T47D (cell line): ENCODE measurements around the gene EDEM1.

Experiments used
- DNase-seq, 2 experiments: peaks; one replicate each; pipeline versions ENCODE4 v3.0.0 to v3.0.0-alpha.2; 2011 to 2012; ENCODE audit warnings: low read depth in 1 of 2, low spot score in 1 of 2
- JUND ChIP-seq: IDR thresholded peaks from 2 replicates; pipeline ENCODE4 v1.6.1; 2012; ENCODE audit warnings: low read depth
- in situ Hi-C: cut with HindIII; loops from 2 replicates; pipeline ENCODE4 v1.10.0; 2016; ENCODE audit warnings: low sequenced_read_pairs, low pct_unique_long_range_greater_than_20kb

Gene EDEM1

DNA sequence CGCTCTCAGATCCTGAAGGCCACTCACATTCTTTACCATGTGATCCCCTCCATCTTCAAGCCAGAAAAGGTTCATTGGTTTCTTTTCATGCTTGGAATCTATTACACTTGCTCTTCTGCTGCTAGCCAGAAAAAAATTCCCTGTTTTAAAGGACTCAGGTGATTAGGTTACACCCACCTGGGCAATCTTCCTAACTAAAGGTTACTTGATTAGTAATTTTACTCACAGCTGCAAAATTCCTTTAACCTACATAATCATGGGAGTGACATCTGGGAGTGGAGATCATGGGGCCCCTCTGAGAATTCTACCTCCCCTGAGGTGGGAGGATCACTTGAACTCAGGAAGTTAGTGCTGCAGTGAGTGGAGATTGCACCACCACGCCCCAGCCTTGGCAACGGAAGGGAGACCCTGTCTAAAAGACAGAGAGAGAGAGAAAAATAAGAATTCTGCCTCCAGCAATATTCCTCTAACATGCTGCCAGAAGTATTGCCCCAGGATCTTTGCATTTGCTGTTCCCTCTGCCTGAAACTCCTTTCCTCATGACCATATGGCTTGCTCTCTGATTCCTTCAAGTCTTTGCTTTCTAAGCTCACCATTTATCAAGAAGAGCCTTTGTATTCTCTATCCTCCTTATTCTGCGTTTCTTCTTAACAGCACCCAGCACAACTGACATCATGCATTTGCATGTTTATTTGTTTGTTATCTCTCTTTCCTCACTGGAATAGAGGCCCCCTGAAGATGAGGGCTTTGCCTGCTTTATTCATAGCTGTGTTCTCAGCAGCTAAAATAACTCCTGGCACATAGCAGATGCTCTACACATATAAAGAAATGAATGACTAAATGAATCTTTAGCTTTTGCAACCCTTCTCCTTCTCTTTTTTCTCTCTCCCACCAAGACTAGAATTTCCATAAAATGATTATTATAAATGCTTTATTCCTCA is 68.2 kb downstream of the EDEM1 start:
- no peak for TF ChIP-seq JUND
- no peak for DNase-seq
- in situ Hi-C loops: no loop called here

DNA sequence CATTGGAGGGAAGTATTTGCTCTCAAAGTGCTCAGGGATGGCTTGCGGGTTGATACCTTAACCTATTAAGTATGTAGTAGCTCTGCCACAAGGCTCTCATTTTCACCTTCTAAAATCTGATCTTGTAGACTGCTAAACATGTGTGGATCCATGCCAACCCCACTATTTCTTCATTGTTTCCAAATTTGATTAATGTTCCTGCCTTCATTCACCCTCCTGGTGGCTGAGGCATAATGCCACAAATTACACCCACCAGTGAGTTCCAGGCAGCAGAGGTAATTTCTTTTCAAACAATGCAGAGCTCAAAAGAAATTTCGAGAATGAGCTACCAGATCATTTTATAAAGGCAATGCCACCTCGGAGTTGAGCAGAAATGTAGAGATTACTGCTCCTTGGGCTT is 71.0 kb downstream of the EDEM1 start:
- no peak for DNase-seq
- in situ Hi-C loops: no loop called here
- no peak for TF ChIP-seq JUND

DNA sequence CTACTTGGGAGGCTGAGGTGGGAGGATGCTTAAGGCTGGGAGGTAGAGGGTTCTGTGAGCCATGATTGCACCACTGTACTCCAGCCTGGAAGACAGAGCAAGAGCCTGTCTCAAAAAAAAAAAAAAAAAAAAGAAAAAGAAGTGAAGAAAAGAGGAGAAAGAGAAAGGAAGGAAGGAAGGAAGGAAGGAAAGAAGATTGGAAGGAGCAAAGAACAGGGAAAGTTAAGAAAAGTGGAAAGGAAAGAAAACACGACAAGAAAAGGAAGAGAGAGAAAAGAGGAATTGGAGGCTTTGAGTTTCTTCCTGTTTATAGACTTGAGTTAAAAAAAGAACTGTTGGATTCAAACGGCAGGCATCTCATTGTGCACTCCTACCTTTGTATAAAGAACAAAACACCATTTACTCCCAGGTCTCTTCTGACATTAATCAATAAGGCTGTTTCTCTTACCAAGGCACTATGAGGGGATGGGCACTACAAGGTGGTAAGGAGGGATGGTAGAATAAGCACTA is 73.5 kb downstream of the EDEM1 start:
- no peak for TF ChIP-seq JUND
- in situ Hi-C loops: no loop called here

DNA sequence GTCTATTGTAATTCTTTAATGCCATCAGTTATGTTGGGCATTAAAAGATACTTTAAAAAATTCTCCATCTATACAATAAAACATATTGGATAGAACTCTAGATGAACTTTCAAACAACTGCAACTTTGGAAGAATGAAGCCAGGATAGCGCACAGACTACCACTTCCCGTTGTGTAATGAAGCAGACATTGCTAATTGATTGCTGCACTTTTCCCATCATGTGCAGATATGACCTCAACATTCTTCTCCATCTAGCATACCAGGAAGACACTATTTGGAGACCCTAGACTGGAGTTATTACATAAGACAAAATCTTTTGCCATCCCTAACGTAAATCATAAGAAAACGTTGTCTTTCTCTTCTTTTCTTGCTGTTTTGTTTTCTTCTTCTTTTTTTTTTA is 75.0 kb downstream of the EDEM1 start:
- in situ Hi-C loops: no loop called here
- no peak for DNase-seq
- TF ChIP-seq JUND: no peak

More for the DNA sequence above, 73.5 kb downstream of the EDEM1 start:
- no peak for DNase-seq

DNA sequence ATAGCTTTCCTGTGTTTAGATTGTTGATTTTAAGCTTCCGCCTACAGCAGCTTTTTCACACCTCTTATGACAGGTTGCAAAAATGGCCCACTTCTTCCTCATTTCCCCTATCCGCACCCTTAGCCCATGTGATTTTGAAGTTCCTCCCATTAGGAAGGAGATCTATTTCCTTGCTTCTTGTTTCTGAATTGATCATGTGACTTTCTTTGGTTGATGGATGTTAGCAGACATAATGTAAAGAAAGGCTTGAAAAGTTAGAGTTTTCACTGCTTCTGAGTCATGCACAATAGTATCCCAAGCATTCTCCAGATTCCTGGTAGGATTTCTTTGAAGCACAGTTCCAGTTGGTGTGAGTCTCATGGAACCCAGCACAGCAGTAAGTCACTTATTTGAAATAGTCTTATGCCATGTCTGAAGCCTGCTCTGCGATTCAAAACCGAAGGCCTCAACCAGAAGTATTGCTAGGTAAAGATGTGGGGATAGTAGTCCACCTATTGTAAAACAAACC is 76.6 kb downstream of the EDEM1 start:
- no peak for DNase-seq
- no peak for TF ChIP-seq JUND
- in situ Hi-C loops: no loop called here

DNA sequence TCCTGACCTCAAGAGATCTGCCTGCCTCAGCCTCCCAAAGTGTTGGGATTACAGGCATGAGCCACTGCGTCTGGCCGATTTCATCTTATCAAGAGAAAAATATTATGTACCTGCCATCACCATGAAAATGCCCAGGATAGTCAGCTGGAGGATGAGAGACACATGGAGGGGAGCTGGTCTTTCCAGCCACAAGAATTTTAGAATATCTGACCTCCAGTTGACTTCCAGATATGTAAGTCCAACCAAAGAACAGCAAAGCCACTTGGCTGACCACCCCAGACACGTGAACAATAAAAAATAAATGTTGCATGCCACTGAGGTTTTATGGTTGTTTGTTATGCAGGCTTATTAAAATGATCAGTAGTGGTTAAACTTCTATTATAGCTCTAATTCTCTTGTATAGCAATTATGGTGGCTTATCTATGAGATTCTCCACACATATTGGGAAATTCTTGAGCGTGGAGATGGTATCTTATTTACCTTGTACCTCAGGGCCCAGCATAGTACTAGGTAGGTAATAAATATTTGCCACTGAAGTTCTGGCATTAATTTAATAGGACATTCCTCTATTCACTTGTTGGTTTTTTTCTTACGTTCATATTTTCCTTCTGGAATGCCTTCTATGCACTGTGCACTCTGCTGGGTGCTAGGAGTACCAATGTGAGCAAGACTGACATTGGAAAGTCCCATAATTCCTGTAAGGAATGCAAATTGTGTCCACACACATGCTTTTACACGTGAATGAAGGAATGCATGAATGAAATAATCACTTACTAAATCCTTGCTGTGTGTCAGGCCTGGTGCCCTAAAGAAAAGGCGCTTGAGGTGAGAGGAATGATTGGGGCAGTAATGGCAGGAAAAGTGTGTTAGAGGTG is 77.6 kb downstream of the EDEM1 start:
- peak; percentile 28 to 54 for DNase-seq
- in situ Hi-C loops: no loop called here
- TF ChIP-seq JUND: peak; percentile 97

DNA sequence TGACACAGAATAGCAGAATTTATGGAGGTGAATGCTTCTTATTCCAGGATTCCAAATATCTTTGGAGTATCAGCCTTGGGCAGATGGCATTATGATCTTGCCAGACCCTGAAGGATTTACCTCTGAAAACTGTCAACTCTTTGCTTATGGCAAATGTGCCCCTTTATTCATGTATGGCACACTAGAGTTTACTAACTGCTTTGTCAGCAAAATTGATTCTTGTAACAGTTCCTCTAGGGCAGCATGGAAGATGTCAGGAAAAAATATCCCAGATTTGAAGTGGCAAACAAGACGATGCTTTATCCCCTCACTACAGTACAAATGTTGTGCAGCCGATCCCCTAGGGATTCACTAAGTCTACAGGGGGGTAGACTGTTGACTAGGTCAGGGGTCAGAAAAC is 79.7 kb downstream of the EDEM1 start:
- TF ChIP-seq JUND: no peak
- no peak for DNase-seq
- in situ Hi-C loops: no loop called here

DNA sequence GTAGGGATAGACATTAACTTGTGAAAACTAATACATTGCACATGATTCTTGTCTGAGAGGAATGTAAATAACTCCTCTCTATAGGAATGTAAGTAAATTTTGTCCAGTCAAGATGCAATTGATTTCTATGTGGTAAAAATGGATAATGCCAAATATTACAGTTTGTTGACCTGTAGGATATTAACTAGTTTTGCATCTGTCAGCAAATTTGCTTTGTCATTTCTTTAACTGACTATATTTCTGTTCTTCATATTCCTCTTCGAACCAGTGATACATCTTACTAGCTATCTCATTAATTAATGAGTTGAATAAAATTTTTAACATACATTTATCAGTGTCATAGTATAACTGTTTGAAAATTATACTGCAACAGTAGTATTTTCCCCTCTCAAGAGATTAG is 80.4 kb downstream of the EDEM1 start:
- in situ Hi-C loops: no loop called here
- TF ChIP-seq JUND: no peak
- DNase-seq: no peak
